Left lung (tissue), 10 donors: ENCODE measurements around the gene ECE1. TPM values are rescaled to one million over a fixed set of nuclear protein-coding genes. Genes with fewer than 3 reads are reported as not detected.
A peak's percentile ranks its signal among the peaks of the same experiment; 100 is the strongest.

Experiments used
- ATAC-seq: fragments of 200-7000 bp; cut with Tn5 transposase; one replicate; pipeline ENCODE4 v1.9.1; 2020; ENCODE audit warnings: moderate library complexity
- DNase-seq, 4 donors: peaks; one replicate each; pipeline ENCODE4 v3.0.0-alpha.2; 2013 to 2020
- H3K27ac ChIP-seq, 2 donors: fragments of 200-600 bp; sonication (generic) in 1 of 2; one replicate each; pipeline versions ENCODE4 v1.5.0 to v1.8.0; 2020 to 2021
- H3K27me3 ChIP-seq, 2 donors: fragments of 200-600 bp; sonication (generic) in 1 of 2; one replicate each; pipeline versions ENCODE4 v1.5.0 to v1.8.0; 2020 to 2021
- H3K36me3 ChIP-seq, 2 donors: fragments of 200-600 bp; sonication (generic) in 1 of 2; one replicate each; pipeline versions ENCODE4 v1.5.0 to v1.8.0; 2020 to 2021
- H3K4me1 ChIP-seq, 2 donors: fragments of 200-600 bp; one replicate each; pipeline ENCODE4 v1.8.0; 2021
- H3K4me3 ChIP-seq, 2 donors: fragments of 200-600 bp; sonication (generic) in 1 of 2; one replicate each; pipeline versions ENCODE4 v1.5.0 to v1.8.0; 2020 to 2021; ENCODE audit warnings: mild to moderate bottlenecking in 1 of 2
- H3K9me3 ChIP-seq, 2 donors: fragments of 200-600 bp; sonication (generic) in 1 of 2; one replicate each; pipeline versions ENCODE4 v1.5.0 to v1.8.0; 2020 to 2021
- CTCF ChIP-seq, 2 donors: fragments of 200-600 bp; sonication (generic) in 1 of 2; IDR thresholded peaks; one replicate each; pipeline versions ENCODE4 v1.5.0 to v1.8.0; 2021; ENCODE audit warnings: antibody characterized with exemption in 2 of 2
- intact Hi-C, 2 donors: fragments of 100-400 bp; cut with DNase I; formaldehyde crosslinking; loops; one replicate each; pipeline versions ENCODE4 v1.11.2 to v1.14.2; 2022
- polyA plus RNA-seq, 6 donors: library from polyadenylated mRNA; unstranded; fragments of 120-200 nt; gene quantifications; one replicate each; pipeline ENCODE4 v1.2.1, GENCODE V29; 2013; ENCODE audit not compliant: insufficient read length in 6 of 6
- total RNA-seq, 2 donors: library from RNA; stranded (reverse); fragmentation: NEBNext Ultra II Directional; extraction: Animal tissue kit (Norgen Biotek cat#: 25700); gene quantifications; one replicate each; pipeline ENCODE4 v1.2.1, GENCODE V29; 2021
- donor health status: DM: no; HTN: yes; CAD: no.
- donor health status: DM: no; HTN: no; CAD: no.

ECE1 gene
- total and polyA plus RNA-seq, 8 donors = 76.7 to 107 (median 83.3) TPM

- H3K4me3 ChIP-seq = no peak overlapping the region
- DNase-seq (no peak), ATAC-seq (no peak)
- intact Hi-C loops = no loop called here
- no peak for TF ChIP-seq CTCF (IDR thresholded peaks at IDR 0.05)
- H3K36me3 ChIP-seq = peaks cover 0 to 98% of the 10 kb centered on the region in 2 donors
- H3K9me3 ChIP-seq = no peaks in the 10 kb centered on the region
- no peaks in the 10 kb centered on the region for H3K4me1 ChIP-seq
- H3K27ac ChIP-seq = no peak overlapping the region
- H3K27me3 ChIP-seq = no peaks in the 10 kb centered on the region
Measured at GRCh38 chr1:21245688-21246229, 44.5 kb downstream of the ECE1 start.

GRCh38 chr1:21244986-21245687, 45.1 kb downstream of the ECE1 start:
- no peaks in the 10 kb centered on the region for H3K27me3 ChIP-seq
- peak; percentile 13 to 26 for TF ChIP-seq CTCF (IDR thresholded peaks at IDR 0.05)
- no peak for ATAC-seq
- intact Hi-C loops = no loop called here
- H3K27ac ChIP-seq = no peak overlapping the region
- H3K9me3 ChIP-seq = no peaks in the 10 kb centered on the region
- H3K4me3 ChIP-seq = no peak overlapping the region
- peaks cover 0 to 99% of the 10 kb centered on the region in 2 donors for H3K36me3 ChIP-seq
- DNase-seq = no peak
- H3K4me1 ChIP-seq = no peaks in the 10 kb centered on the region

GRCh38 chr1:21244154-21244553, 46.1 kb downstream of the ECE1 start:
- intact Hi-C loops = no loop called here
- H3K27me3 ChIP-seq = no peaks in the 10 kb centered on the region
- no peaks in the 10 kb centered on the region for H3K4me1 ChIP-seq
- H3K27ac ChIP-seq = no peak overlapping the region
- no peak overlapping the region for H3K4me3 ChIP-seq
- no peak for TF ChIP-seq CTCF (IDR thresholded peaks at IDR 0.05)
- ATAC-seq = no peak
- DNase-seq = no peak
- no peaks in the 10 kb centered on the region for H3K9me3 ChIP-seq
- peaks cover 0 to 100% of the 10 kb centered on the region in 2 donors for H3K36me3 ChIP-seq

- DNase-seq = no peak
- H3K27ac ChIP-seq = no peak overlapping the region
- no peaks in the 10 kb centered on the region for H3K4me1 ChIP-seq
- no peak overlapping the region for H3K4me3 ChIP-seq
- intact Hi-C loops = no loop called here
- H3K36me3 ChIP-seq = peaks cover 0 to 100% of the 10 kb centered on the region in 2 donors
- no peak for TF ChIP-seq CTCF (IDR thresholded peaks at IDR 0.05)
- H3K9me3 ChIP-seq = no peaks in the 10 kb centered on the region
- no peaks in the 10 kb centered on the region for H3K27me3 ChIP-seq
- no peak for ATAC-seq
Measured at GRCh38 chr1:21242846-21243245, 47.4 kb downstream of the ECE1 start.

GRCh38 chr1:21241771-21242581, 48.3 kb downstream of the ECE1 start:
- no peaks in the 10 kb centered on the region for H3K4me1 ChIP-seq
- peaks cover 0 to 100% of the 10 kb centered on the region in 2 donors for H3K36me3 ChIP-seq
- H3K9me3 ChIP-seq = no peaks in the 10 kb centered on the region
- no peak for TF ChIP-seq CTCF (IDR thresholded peaks at IDR 0.05)
- H3K27ac ChIP-seq = no peak overlapping the region
- no peak overlapping the region for H3K4me3 ChIP-seq
- ATAC-seq (no peak), DNase-seq (peak in 1 of 4 donors; percentile 26)
- intact Hi-C loops = no loop called here
- no peaks in the 10 kb centered on the region for H3K27me3 ChIP-seq
